Measurements from ENCODE around the gene MEDAG.

- TF ChIP-seq POLR2A (IDR thresholded peaks at IDR 0.05; ENCODE audit: low read length) (no peak), GATA1 (IDR thresholded peaks at IDR 0.05; ENCODE audit: low read depth, low read length) (no peak)
These were observed 36.6 kb upstream of the MEDAG start for GRCh38 chr13:30869491-30869890.
